GM23248 (cell line): ENCODE measurements around the gene SAMD14. TPM values are rescaled to one million over a fixed set of nuclear protein-coding genes. Genes with fewer than 3 reads are reported as not detected.

Experiments
- DNase-seq: peaks from one replicate; pipeline ENCODE4 v3.0.0-alpha.2; 2015
- H2AFZ ChIP-seq: fragments of 200-600 bp; sonication (generic); 2 replicates; pipeline ENCODE4 v1.6.1; 2016; ENCODE audit warnings: antibody characterized with exemption
- H3F3A ChIP-seq: fragments of 200-600 bp; sonication (generic); 2 replicates; pipeline ENCODE4 v1.6.1; 2016; ENCODE audit warnings: mild to moderate bottlenecking, antibody characterized with exemption, mixed run types; ENCODE audit not compliant: insufficient read depth
- H3K27ac ChIP-seq: fragments of 200-600 bp; sonication (generic); 2 replicates; pipeline ENCODE4 v1.5.1; 2016; ENCODE audit warnings: mild to moderate bottlenecking
- H3K27me3 ChIP-seq: fragments of 200-600 bp; sonication (generic); replicated peaks from 2 replicates; pipeline ENCODE4 v1.6.1; 2016; ENCODE audit warnings: mild to moderate bottlenecking; ENCODE audit not compliant: insufficient read depth
- H3K36me3 ChIP-seq: fragments of 200-600 bp; sonication (generic); 2 replicates; pipeline ENCODE4 v1.6.1; 2016; ENCODE audit warnings: low read depth, mild to moderate bottlenecking
- H3K4me1 ChIP-seq: fragments of 200-600 bp; sonication (generic); 2 replicates; pipeline ENCODE4 v1.6.1; 2016; ENCODE audit warnings: mild to moderate bottlenecking; ENCODE audit not compliant: insufficient read depth
- H3K4me2 ChIP-seq: fragments of 200-600 bp; sonication (generic); one replicate; pipeline ENCODE4 v1.6.1; 2016; ENCODE audit warnings: mild to moderate bottlenecking; ENCODE audit not compliant: unreplicated experiment
- H3K4me3 ChIP-seq: fragments of 200-600 bp; sonication (generic); 2 replicates; pipeline ENCODE4 v1.5.1; 2016; ENCODE audit warnings: mild to moderate bottlenecking
- H3K79me2 ChIP-seq: fragments of 200-600 bp; sonication (generic); 2 replicates; pipeline ENCODE4 v1.6.1; 2016; ENCODE audit warnings: mild to moderate bottlenecking; ENCODE audit not compliant: insufficient read depth
- H3K9ac ChIP-seq: fragments of 200-600 bp; sonication (generic); 2 replicates; pipeline ENCODE4 v1.6.1; 2016; ENCODE audit warnings: mild to moderate bottlenecking
- H3K9me2 ChIP-seq: fragments of 200-600 bp; sonication (generic); 2 replicates; pipeline ENCODE4 v1.6.1; 2016; ENCODE audit warnings: mixed run types, mild to moderate bottlenecking, moderate library complexity; ENCODE audit not compliant: insufficient read depth
- H3K9me3 ChIP-seq: fragments of 200-600 bp; sonication (generic); one replicate; pipeline ENCODE4 v1.6.1; 2017; ENCODE audit warnings: low read depth
- H4K20me1 ChIP-seq: fragments of 200-600 bp; sonication (generic); 2 replicates; pipeline ENCODE4 v1.6.0; 2016; ENCODE audit not compliant: insufficient read depth
- EZH2 ChIP-seq: fragments of 200-600 bp; sonication (generic); IDR thresholded peaks from 2 replicates; pipeline ENCODE4 v1.6.1; 2018; ENCODE audit warnings: antibody characterized with exemption, mild to moderate bottlenecking; ENCODE audit not compliant: insufficient read depth, poor library complexity, severe bottlenecking
- EZH2phosphoT487 ChIP-seq: fragments of 200-600 bp; sonication (generic); IDR thresholded peaks from 2 replicates; pipeline ENCODE4 v1.6.1; 2018; ENCODE audit warnings: antibody characterized with exemption, moderate library complexity, mild to moderate bottlenecking, low read depth; ENCODE audit not compliant: insufficient read depth
- WGBS, 2 experiments: methylation state at CpG; one replicate each; pipeline ENCODE4 v1.1.6; 2015 to 2017; ENCODE audit warnings: low lambda C conversion rate in 2 of 2, low coverage in 1 of 2; ENCODE audit errors: missing lambda C conversion rate in 2 of 2; 5-methylcytosine and 5-hydroxymethylcytosine counted together
- in situ Hi-C: fragments of 300-500 bp; cut with MboI; formaldehyde crosslinking; loops from 2 replicates; pipeline ENCODE4 v1.15.0; 2020
- polyA plus RNA-seq: library from polyadenylated mRNA; unstranded; fragments of >200 nt; fragmentation: Nextera tagmentation; extraction: Ambion mirVana; gene quantifications from 2 replicates; pipeline ENCODE4 v1.2.1, GENCODE V29; 2016
- total RNA-seq: library from RNA; depleted of rRNA; stranded (reverse); fragments of >200 nt; shearing (Covaris generic); gene quantifications from 2 replicates; pipeline ENCODE4 v1.2.3, GENCODE V29; 2014

Gene SAMD14
- total and polyA plus RNA-seq, 2 experiments from 2014 or later = 1.3 to 3.0 TPM

DNA sequence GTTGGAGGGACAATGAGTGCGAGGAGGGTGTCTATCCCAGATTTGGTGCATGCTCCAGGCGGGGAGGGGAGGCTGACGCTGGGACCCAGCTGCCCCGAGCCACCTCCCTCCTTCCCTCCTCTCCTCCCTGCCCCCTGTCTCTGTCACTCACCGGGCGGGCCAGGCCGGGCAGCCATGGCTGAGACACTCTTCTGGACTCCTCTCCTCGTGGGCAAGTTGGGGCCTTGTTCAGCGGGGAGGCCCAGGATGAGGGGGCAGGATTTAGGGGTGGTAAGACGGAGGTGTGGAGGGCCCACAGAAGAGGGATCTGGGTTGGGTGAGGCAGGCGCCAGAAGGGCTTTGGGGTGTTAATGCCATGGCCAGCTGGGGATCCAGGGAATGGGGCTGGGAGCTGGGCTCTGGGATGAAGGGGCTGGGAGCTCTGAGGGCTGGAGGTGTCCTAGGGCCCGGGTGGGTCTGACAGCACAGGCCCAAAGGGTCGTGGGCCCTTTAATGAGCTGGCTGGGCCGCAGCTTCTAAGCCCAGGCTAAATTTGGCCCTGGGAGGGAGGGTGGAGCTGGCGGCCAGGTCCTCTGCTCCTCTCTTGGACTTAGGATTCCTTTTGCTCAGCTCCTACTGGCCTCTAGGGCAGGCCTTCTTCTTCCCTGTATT lies 36.0 kb upstream of the SAMD14 start, which contains the start of gene SGCA:
SGCA (plus strand) TSS at position 139 of the 651 bp plus-strand sequence; CDS start at position 175, 36 bp downstream.
- no peak within 1 kb of the TSS for H2AFZ ChIP-seq
- no peak within 1 kb of the TSS for H3K27ac ChIP-seq
- H3K4me3 ChIP-seq = no peak within 1 kb of the TSS
- H3K4me2 ChIP-seq = no peak within 1 kb of the TSS
- no peak for DNase-seq
- H3F3A ChIP-seq = peaks cover 6% of the 10 kb centered on the region; the same call in 1 of the 2 replicates
- TF ChIP-seq EZH2 = no peak
- TF ChIP-seq EZH2phosphoT487 = no peak
- H3K9me3 ChIP-seq = no peaks in the 10 kb centered on the region
- H3K36me3 ChIP-seq = no peaks in the 10 kb centered on the region
- H3K79me2 ChIP-seq = no peaks in the 10 kb centered on the region
- no peaks in the 10 kb centered on the region for H3K9me2 ChIP-seq
- no peaks in the 10 kb centered on the region for H3K27me3 ChIP-seq
- WGBS, 2 experiments = 39 to 45% methylated on average over 9 to 15 of the region's 15 CpGs
- in situ Hi-C loops = no loop called here
- H4K20me1 ChIP-seq = no peaks in the 10 kb centered on the region
- H3K9ac ChIP-seq = no peak within 1 kb of the TSS
- H3K4me1 ChIP-seq = 0 out of 2 replicates have a peak, but pooled peaks cover 3% of the 10 kb centered on the region

DNA sequence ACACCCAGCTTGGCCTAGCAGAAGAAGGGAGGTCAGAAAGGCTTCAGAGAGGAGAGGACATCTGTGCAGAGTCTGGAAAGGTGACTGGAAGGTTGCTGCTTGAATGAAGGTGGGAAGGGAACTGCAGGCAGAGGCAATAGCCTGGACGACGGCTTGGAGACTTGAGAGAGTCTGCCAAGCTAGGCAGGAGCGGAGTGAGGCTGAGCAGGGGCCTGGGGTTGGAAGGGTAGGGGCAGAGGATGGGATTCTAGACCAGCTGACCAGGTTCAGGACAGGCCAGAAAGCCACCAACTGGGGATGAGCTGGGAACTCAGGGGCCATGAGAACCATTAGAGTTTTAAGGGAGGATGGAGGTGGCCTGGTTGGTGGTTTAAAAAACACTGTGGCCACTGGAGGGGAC lies 35.5 kb upstream of the SAMD14 start:
- no peak for DNase-seq
- TF ChIP-seq EZH2 = no peak
- TF ChIP-seq EZH2phosphoT487 = no peak
- 0 out of 2 replicates have a peak, but pooled peaks cover 3% of the 10 kb centered on the region for H3K4me1 ChIP-seq
- H3K9me2 ChIP-seq = no peaks in the 10 kb centered on the region
- H2AFZ ChIP-seq = no peak overlapping the region
- H3K27me3 ChIP-seq = no peaks in the 10 kb centered on the region
- peaks cover 6% of the 10 kb centered on the region; the same call in 1 of the 2 replicates for H3F3A ChIP-seq
- no peaks in the 10 kb centered on the region for H3K9me3 ChIP-seq
- H3K4me3 ChIP-seq = no peak overlapping the region
- no peaks in the 10 kb centered on the region for H3K36me3 ChIP-seq
- H3K4me2 ChIP-seq = no peak overlapping the region
- H3K79me2 ChIP-seq = no peaks in the 10 kb centered on the region
- in situ Hi-C loops = no loop called here
- no peaks in the 10 kb centered on the region for H4K20me1 ChIP-seq
- 77 to 97% methylated on average over 3 of the region's 3 CpGs for WGBS, 2 experiments
- no peak overlapping the region for H3K27ac ChIP-seq
- no peak overlapping the region for H3K9ac ChIP-seq

DNA sequence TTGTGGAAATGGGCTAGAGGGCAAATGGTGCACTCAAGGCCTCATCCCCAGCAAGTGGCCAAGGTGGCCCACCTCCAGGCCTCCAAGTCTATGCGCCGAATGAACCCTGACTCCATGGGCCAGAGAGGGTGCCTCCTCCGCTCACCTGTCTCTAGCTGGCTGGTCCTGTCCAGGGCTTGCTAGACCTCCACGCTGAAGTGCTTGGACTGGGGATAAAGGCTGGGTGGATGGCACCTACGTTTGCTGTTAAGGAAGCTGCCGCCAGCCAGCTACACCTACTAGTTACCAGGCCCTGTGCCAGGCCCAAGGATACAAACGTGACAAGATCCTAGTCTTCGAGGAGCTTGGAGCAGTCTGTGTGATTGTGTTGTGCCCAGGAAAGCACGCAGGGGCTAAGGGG lies 35.1 kb upstream of the SAMD14 start:
- Histone ChIP-seq H3K36me3 (no peaks in the 10 kb centered on the region), H3K79me2 (no peaks in the 10 kb centered on the region)
- no peak for TF ChIP-seq EZH2phosphoT487
- no peak for TF ChIP-seq EZH2

DNA sequence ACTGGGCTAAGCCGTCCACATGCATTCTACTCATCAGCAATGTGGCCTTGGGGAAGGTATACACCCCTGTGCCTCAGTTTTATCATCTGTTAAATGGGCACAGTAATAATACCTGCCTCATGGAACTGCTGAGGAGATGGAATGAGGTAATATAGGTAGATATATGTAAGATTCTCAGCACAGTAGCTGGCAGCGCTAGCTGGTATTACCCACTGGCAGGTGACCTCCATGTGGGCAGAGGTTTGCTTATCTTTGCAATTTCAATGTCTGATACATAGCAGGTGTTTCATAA lies 34.7 kb upstream of the SAMD14 start:
- in situ Hi-C loops = no loop called here

More for the DNA sequence above, 35.1 kb upstream of the SAMD14 start:
- in situ Hi-C loops = no loop called here
- WGBS, 2 experiments = 88 to 92% methylated on average over 9 of the region's 9 CpGs
- no peak overlapping the region for H3K4me2 ChIP-seq
- H3K4me1 ChIP-seq = 0 out of 2 replicates have a peak, but pooled peaks cover 3% of the 10 kb centered on the region
- no peaks in the 10 kb centered on the region for H3K27me3 ChIP-seq
- H3K9me3 ChIP-seq = no peaks in the 10 kb centered on the region
- no peaks in the 10 kb centered on the region for H3K9me2 ChIP-seq
- H3K4me3 ChIP-seq = no peak overlapping the region
- no peak overlapping the region for H2AFZ ChIP-seq
- no peak overlapping the region for H3K9ac ChIP-seq
- no peak overlapping the region for H3K27ac ChIP-seq
- no peak for DNase-seq
- peaks cover 6% of the 10 kb centered on the region; the same call in 1 of the 2 replicates for H3F3A ChIP-seq
- H4K20me1 ChIP-seq = no peaks in the 10 kb centered on the region

More for the DNA sequence above, 34.7 kb upstream of the SAMD14 start:
- H3K9ac ChIP-seq = no peak overlapping the region
- no peaks in the 10 kb centered on the region for H3K9me3 ChIP-seq
- no peaks in the 10 kb centered on the region for H3K9me2 ChIP-seq
- no peaks in the 10 kb centered on the region for H3K27me3 ChIP-seq
- H3K4me2 ChIP-seq = no peak overlapping the region
- TF ChIP-seq EZH2 (no peak), EZH2phosphoT487 (no peak)
- H4K20me1 ChIP-seq = no peaks in the 10 kb centered on the region
- no peak for DNase-seq
- no peak overlapping the region for H3K4me3 ChIP-seq
- no peak overlapping the region for H2AFZ ChIP-seq
- H3K79me2 ChIP-seq = no peaks in the 10 kb centered on the region
- no peaks in the 10 kb centered on the region for H3K36me3 ChIP-seq
- H3K4me1 ChIP-seq = 0 out of 2 replicates have a peak, but pooled peaks cover 3% of the 10 kb centered on the region
- WGBS, 2 experiments = 92 to 95% methylated on average over 2 of the region's 2 CpGs
- peaks cover 3% of the 10 kb centered on the region; the same call in 1 of the 2 replicates for H3F3A ChIP-seq
- H3K27ac ChIP-seq = no peak overlapping the region
